Suprapubic skin (tissue), 4 donors: Measurements from ENCODE around the gene WDR4. TPM values are rescaled to one million over a fixed set of nuclear protein-coding genes. Genes with fewer than 3 reads are reported as not detected.
"Not testable (repeated sequence)": the region's sequence is repeated elsewhere in the genome, so short reads cannot be mapped to it uniquely, and the experiment has no call there.

Experiments
- DNase-seq, 2 donors: peaks; one replicate each; pipeline ENCODE4 v3.0.0-alpha.2; 2019; ENCODE audit warnings: low spot score in 2 of 2
- H3K27ac ChIP-seq: fragments of 200-600 bp; sonication (generic); one replicate; pipeline ENCODE4 v1.5.1; 2019
- H3K27me3 ChIP-seq: fragments of 200-600 bp; sonication (generic); one replicate; pipeline ENCODE4 v1.5.1; 2019
- H3K36me3 ChIP-seq: fragments of 200-600 bp; sonication (generic); one replicate; pipeline ENCODE4 v1.5.1; 2019
- H3K4me1 ChIP-seq: fragments of 200-600 bp; sonication (generic); one replicate; pipeline ENCODE4 v1.5.1; 2019
- H3K4me3 ChIP-seq: fragments of 200-600 bp; sonication (generic); one replicate; pipeline ENCODE4 v1.5.1; 2019; ENCODE audit warnings: mild to moderate bottlenecking
- H3K9me3 ChIP-seq: fragments of 200-600 bp; sonication (generic); one replicate; pipeline ENCODE4 v1.5.1; 2019
- CTCF ChIP-seq, 2 donors: fragments of 200-600 bp in 1 of 2; fragments of 450-650 bp in 1 of 2; sonication (generic) in 1 of 2; IDR thresholded peaks; one replicate each; pipeline ENCODE4 v1.5.1; 2016 to 2019; ENCODE audit warnings: antibody characterized with exemption in 2 of 2, mild to moderate bottlenecking in 1 of 2, moderate library complexity in 1 of 2
- EP300 ChIP-seq: sonication (generic); formaldehyde crosslinking; IDR thresholded peaks from one replicate; pipeline ENCODE4 v1.6.1; 2017; ENCODE audit warnings: antibody characterized with exemption
- POLR2A ChIP-seq, 2 donors: fragments of 450-650 bp; IDR thresholded peaks; one replicate each; pipeline ENCODE4 v1.6.1; 2017; ENCODE audit warnings: antibody characterized with exemption in 2 of 2, mild to moderate bottlenecking in 2 of 2, moderate library complexity in 2 of 2
- POLR2AphosphoS5 ChIP-seq, 3 donors: sonication (generic); formaldehyde crosslinking; IDR thresholded peaks; one replicate each; pipeline ENCODE4 v1.6.1; 2017; ENCODE audit warnings: antibody characterized with exemption in 3 of 3
- WGBS: methylation state at CpG from one replicate; pipeline ENCODE4 v1.1.5; 2018; 5-methylcytosine and 5-hydroxymethylcytosine counted together
- total RNA-seq, 4 donors: library from RNA; depleted of rRNA; stranded (reverse); fragments of >200 nt; gene quantifications; one replicate each; pipeline ENCODE4 v1.1.0, GENCODE V29; 2016

WDR4 gene
- total RNA-seq, 4 donors from 2014 or later, result 10.1 to 18.7 (median 14.1) TPM

GRCh38 chr21:42840411-42841155 is 38.8 kb downstream of the WDR4 start:
- H3K36me3 ChIP-seq, result peaks cover 62% of the 10 kb centered on the region
- no peaks in the 10 kb centered on the region for H3K27me3 ChIP-seq
- H3K4me3 ChIP-seq, result no peak overlapping the region
- no peaks in the 10 kb centered on the region for H3K9me3 ChIP-seq
- H3K4me1 ChIP-seq, result peaks cover 4% of the 10 kb centered on the region
- no peak overlapping the region for H3K27ac ChIP-seq
- WGBS, result 94% methylated on average over 14 of the region's 14 CpGs
- DNase-seq, result peak; percentile 11 to 18
- no peak for TF ChIP-seq POLR2AphosphoS5 (IDR thresholded peaks at IDR 0.05)
- no peak for TF ChIP-seq CTCF (IDR thresholded peaks at IDR 0.05)
- TF ChIP-seq EP300, result no peak
- TF ChIP-seq POLR2A (IDR thresholded peaks at IDR 0.05), result no peak

GRCh38 chr21:42839271-42840231 is 39.8 kb downstream of the WDR4 start:
- Histone ChIP-seq H3K27ac (no peak overlapping the region), H3K4me3 (no peak overlapping the region), H3K4me1 (peaks cover under 1% of the 10 kb centered on the region), H3K27me3 (no peaks in the 10 kb centered on the region), H3K9me3 (no peaks in the 10 kb centered on the region), H3K36me3 (peaks cover 52% of the 10 kb centered on the region)
- WGBS, result 83% methylated on average over 13 of the region's 29 CpGs
- DNase-seq, result peak; percentile 45 to 57
- TF ChIP-seq CTCF (IDR thresholded peaks at IDR 0.05), result no peak
- TF ChIP-seq EP300, result no peak
- TF ChIP-seq POLR2A (IDR thresholded peaks at IDR 0.05), result no peak
- TF ChIP-seq POLR2AphosphoS5 (IDR thresholded peaks at IDR 0.05), result no peak

GRCh38 chr21:42838212-42838690 is 41.1 kb downstream of the WDR4 start:
- DNase-seq, H3K4me3 ChIP-seq, H3K9me3 ChIP-seq, H3K4me1 ChIP-seq, H3K27me3 ChIP-seq, H3K27ac ChIP-seq: not testable (repeated sequence)
- H3K36me3 ChIP-seq, result peaks cover 41% of the 10 kb centered on the region
- whole genome bisulfite sequencing, result 74% methylated on average over 8 of the region's 8 CpGs

GRCh38 chr21:42837421-42838211 is 41.7 kb downstream of the WDR4 start:
- H3K9me3 ChIP-seq, result no peaks in the 10 kb centered on the region
- TF ChIP-seq CTCF (IDR thresholded peaks at IDR 0.05) (no peak), EP300 (no peak), POLR2AphosphoS5 (IDR thresholded peaks at IDR 0.05) (no peak), POLR2A (IDR thresholded peaks at IDR 0.05) (no peak)
- no peaks in the 10 kb centered on the region for H3K27me3 ChIP-seq
- peaks cover 35% of the 10 kb centered on the region for H3K36me3 ChIP-seq
- peaks cover 9% of the 10 kb centered on the region for H3K4me1 ChIP-seq
- H3K27ac ChIP-seq, result no peak overlapping the region
- peak in 1 of 2 donors; percentile 59 for DNase-seq
- H3K4me3 ChIP-seq, result no peak overlapping the region
- 62% methylated on average over 40 of the region's 42 CpGs for WGBS

GRCh38 chr21:42836767-42837301 is 42.5 kb downstream of the WDR4 start:
- DNase-seq, result peak in 1 of 2 donors; percentile 44
- H3K36me3 ChIP-seq, result peaks cover 29% of the 10 kb centered on the region
- no peaks in the 10 kb centered on the region for H3K9me3 ChIP-seq
- WGBS, result 56% methylated on average over 14 of the region's 15 CpGs
- TF ChIP-seq EP300 (no peak), POLR2A (IDR thresholded peaks at IDR 0.05) (no peak), CTCF (IDR thresholded peaks at IDR 0.05) (no peak), POLR2AphosphoS5 (IDR thresholded peaks at IDR 0.05) (no peak)
- peaks cover 9% of the 10 kb centered on the region for H3K4me1 ChIP-seq
- no peak overlapping the region for H3K27ac ChIP-seq
- H3K4me3 ChIP-seq, result no peak overlapping the region
- H3K27me3 ChIP-seq, result no peaks in the 10 kb centered on the region
